Measurements from ENCODE around the gene ICAM2.

GRCh38 chr17:64024215-64024654 is 3.8 kb upstream of the ICAM2 start:
- TF ChIP-seq TAF1 (IDR thresholded peaks at IDR 0.05; ENCODE audit: borderline replicate concordance, insufficient read depth, low read length): no peak
- no peak for TF ChIP-seq POLR2AphosphoS5 (IDR thresholded peaks at IDR 0.05; ENCODE audit: low read depth, low read length)
- no peak for TF ChIP-seq SIN3A (IDR thresholded peaks at IDR 0.05; ENCODE audit: borderline replicate concordance, insufficient read depth, low read length)
- TF ChIP-seq REST (IDR thresholded peaks at IDR 0.05; ENCODE audit: insufficient read depth in 1 of 2, low read depth in 2 of 2, low read length in 2 of 2): no peak
